Right lobe of liver (tissue), 6 donors: Measurements from ENCODE around the gene TMCO2. TPM values are rescaled to one million over a fixed set of nuclear protein-coding genes. Genes with fewer than 3 reads are reported as not detected.
A peak's percentile ranks its signal among the peaks of the same experiment; 100 is the strongest.

ENCODE experiments used
- ATAC-seq, 4 donors: fragments of 200-7000 bp; cut with Tn5 transposase; one replicate each; pipeline ENCODE4 v1.9.1; 2020; ENCODE audit warnings: mild to moderate bottlenecking in 4 of 4, moderate library complexity in 4 of 4
- DNase-seq, 3 donors: peaks; one replicate each; pipeline ENCODE4 v3.0.0-alpha.2; 2020
- H3K27ac ChIP-seq, 3 donors: fragments of 200-600 bp; one replicate each; pipeline ENCODE4 v1.8.0; 2022
- H3K27me3 ChIP-seq, 2 donors: fragments of 200-600 bp; one replicate each; pipeline ENCODE4 v1.8.0; 2022
- H3K36me3 ChIP-seq, 4 donors: fragments of 200-600 bp; sonication (generic) in 1 of 4; one replicate each; pipeline versions ENCODE4 v1.5.1 to v1.8.0; 2017 to 2022; ENCODE audit warnings: control low read depth in 1 of 4
- H3K4me1 ChIP-seq, 4 donors: fragments of 200-600 bp; sonication (generic) in 1 of 4; one replicate each; pipeline versions ENCODE4 v1.5.1 to v1.8.0; 2017 to 2022; ENCODE audit warnings: control low read depth in 1 of 4
- H3K4me3 ChIP-seq, 3 donors: fragments of 200-600 bp; one replicate each; pipeline ENCODE4 v1.8.0; 2022
- H3K9me3 ChIP-seq, 4 donors: fragments of 200-600 bp; sonication (generic) in 1 of 4; one replicate each; pipeline versions ENCODE4 v1.5.1 to v1.8.0; 2017 to 2022; ENCODE audit warnings: control low read depth in 1 of 4
- CTCF ChIP-seq, 4 donors: fragments of 200-600 bp in 3 of 4; fragments of 450-650 bp in 1 of 4; IDR thresholded peaks; one replicate each; pipeline versions ENCODE4 v1.5.1 to v1.8.0; 2016 to 2022; ENCODE audit warnings: antibody characterized with exemption in 4 of 4, mild to moderate bottlenecking in 2 of 4
- POLR2A ChIP-seq: fragments of 450-650 bp; IDR thresholded peaks from one replicate; pipeline ENCODE4 v1.6.1; 2017; ENCODE audit warnings: antibody characterized with exemption, mild to moderate bottlenecking
- WGBS: methylation state at CpG from one replicate; pipeline ENCODE4 v1.1.6; 2018; ENCODE audit warnings: low coverage, low lambda C conversion rate; ENCODE audit not compliant: insufficient coverage; ENCODE audit errors: missing lambda C conversion rate; 5-methylcytosine and 5-hydroxymethylcytosine counted together
- intact Hi-C, 2 donors: fragments of 100-400 bp; cut with DNase I; formaldehyde crosslinking; loops; one replicate each; pipeline versions ENCODE4 v1.11.2 to v1.14.1; 2022
- total RNA-seq, 6 experiments: library from RNA; depleted of rRNA in 2 of 6; stranded (reverse); fragments of >200 nt in 2 of 6; fragmentation: NEBNext Ultra II Directional in 3 of 6; extraction: Animal tissue kit (Norgen Biotek cat#: 25700) in 3 of 6; gene quantifications; one replicate each; pipeline versions ENCODE4 v1.1.0 to v1.2.4, GENCODE V29; 2016 to 2023
- donor health status: DM: no; HTN: yes; CAD: no.
- donor health status: DM: no; HTN: no; CAD: no.
- donor health status: DM: no; HTN: no; CAD: no.
- donor health status: DM: no; HTN: yes; CAD: no.
- donor health status: DM: no; HTN: yes; CAD: no.

Gene TMCO2
- total RNA-seq, 6 experiments from 2014 or later = not detected

GRCh38 chr1:40232444-40232843 is 15.3 kb upstream of the TMCO2 start:
- Histone ChIP-seq H3K27ac (no peak overlapping the region), H3K4me3 (no peak overlapping the region), H3K9me3 (no peaks in the 10 kb centered on the region), H3K4me1 (no peaks in the 10 kb centered on the region), H3K36me3 (peaks cover 0 to 49% (median 12%) of the 10 kb centered on the region in 4 donors), H3K27me3 (no peaks in the 10 kb centered on the region)
- DNase-seq (no peak), ATAC-seq (no peak)
- no peak for TF ChIP-seq CTCF (IDR thresholded peaks at IDR 0.05)
- no peak for TF ChIP-seq POLR2A
- intact Hi-C loops = no loop called here
- WGBS = 63% methylated on average over 3 of the region's 4 CpGs

- WGBS = 100% methylated on average over 1 of the region's 1 CpG
- no peaks in the 10 kb centered on the region for H3K9me3 ChIP-seq
- DNase-seq (no peak), ATAC-seq (no peak)
- H3K27ac ChIP-seq = no peak overlapping the region
- TF ChIP-seq CTCF (IDR thresholded peaks at IDR 0.05) = no peak
- no peak for TF ChIP-seq POLR2A
- no peak overlapping the region for H3K4me3 ChIP-seq
- H3K36me3 ChIP-seq = peaks cover 0 to 29% (median 7%) of the 10 kb centered on the region in 4 donors
- intact Hi-C loops = no loop called here
- H3K4me1 ChIP-seq = no peaks in the 10 kb centered on the region
- no peaks in the 10 kb centered on the region for H3K27me3 ChIP-seq
These were observed 8.1 kb upstream of the TMCO2 start for GRCh38 chr1:40239626-40240025.

- DNase-seq = no peak
- H3K4me3 ChIP-seq = no peak overlapping the region
- no peak for ATAC-seq
- H3K9me3 ChIP-seq = no peaks in the 10 kb centered on the region
- WGBS = 94% methylated on average over 2 of the region's 2 CpGs
- intact Hi-C loops = no loop called here
- no peak overlapping the region for H3K27ac ChIP-seq
- no peaks in the 10 kb centered on the region for H3K27me3 ChIP-seq
- no peak for TF ChIP-seq CTCF (IDR thresholded peaks at IDR 0.05)
- TF ChIP-seq POLR2A = no peak
- H3K4me1 ChIP-seq = no peaks in the 10 kb centered on the region
- peaks cover 0 to 26% (median 7%) of the 10 kb centered on the region in 4 donors for H3K36me3 ChIP-seq
These were observed 7.3 kb upstream of the TMCO2 start for GRCh38 chr1:40240390-40240789.

- peaks cover 0 to 16% (median 3%) of the 10 kb centered on the region in 4 donors for H3K36me3 ChIP-seq
- 79% methylated on average over 1 of the region's 1 CpG for WGBS
- ATAC-seq (no peak), DNase-seq (no peak)
- H3K9me3 ChIP-seq = no peaks in the 10 kb centered on the region
- no peaks in the 10 kb centered on the region for H3K27me3 ChIP-seq
- no peak overlapping the region for H3K4me3 ChIP-seq
- no peak for TF ChIP-seq POLR2A
- no peak for TF ChIP-seq CTCF (IDR thresholded peaks at IDR 0.05)
- intact Hi-C loops = no loop called here
- no peak overlapping the region for H3K27ac ChIP-seq
- H3K4me1 ChIP-seq = no peaks in the 10 kb centered on the region
These were observed 6.4 kb upstream of the TMCO2 start for GRCh38 chr1:40241362-40241761.

GRCh38 chr1:40243351-40243750 is 4.4 kb upstream of the TMCO2 start:
- Histone ChIP-seq H3K36me3 (no peaks in the 10 kb centered on the region), H3K4me1 (no peaks in the 10 kb centered on the region), H3K27ac (no peak overlapping the region), H3K4me3 (no peak overlapping the region), H3K27me3 (no peaks in the 10 kb centered on the region), H3K9me3 (no peaks in the 10 kb centered on the region)
- ATAC-seq (peak in 1 of 4 donors; percentile 46), DNase-seq (no peak)
- intact Hi-C loops = no loop called here
- TF ChIP-seq POLR2A (no peak), CTCF (IDR thresholded peaks at IDR 0.05) (no peak)
- 33% methylated on average over 2 of the region's 2 CpGs for WGBS
